Uterus (tissue), 2 donors: ENCODE measurements around the gene SHISA9.

ENCODE experiments used
- CTCF ChIP-seq, 4 experiments: fragments of 200-600 bp in 2 of 4; fragments of 450-650 bp in 2 of 4; sonication (generic) in 2 of 4; IDR thresholded peaks; one replicate each; pipeline ENCODE4 v1.5.1; 2016 to 2019; ENCODE audit warnings: antibody characterized with exemption in 4 of 4, mild to moderate bottlenecking in 2 of 4, moderate library complexity in 1 of 4
- POLR2A ChIP-seq, 2 donors: fragments of 450-650 bp; IDR thresholded peaks; one replicate each; pipeline ENCODE4 v1.6.1; 2016; ENCODE audit warnings: antibody characterized with exemption in 2 of 2, mild to moderate bottlenecking in 1 of 2, moderate library complexity in 1 of 2

- TF ChIP-seq CTCF (IDR thresholded peaks at IDR 0.05) (no peak), POLR2A (IDR thresholded peaks at IDR 0.05) (no peak)
Observed at GRCh38 chr16:13146829-13147228, 245.4 kb downstream of the SHISA9 start.
